Loucy (cell line): ENCODE results near the gene ST3GAL2.

Experiments
- H2AFZ ChIP-seq: fragments of 200-600 bp; sonication (generic); 2 replicates; pipeline ENCODE4 v1.6.0; 2016; ENCODE audit warnings: antibody characterized with exemption, mild to moderate bottlenecking, low read length, moderate library complexity
- H3F3A ChIP-seq: fragments of 200-600 bp; 2 replicates; pipeline ENCODE4 v1.6.0; 2016; ENCODE audit warnings: antibody characterized with exemption, low read depth, mild to moderate bottlenecking
- H3K27me3 ChIP-seq: fragments of 200-600 bp; sonication (generic); 2 replicates; pipeline ENCODE4 v1.6.1; 2014; ENCODE audit warnings: low read length, mild to moderate bottlenecking; ENCODE audit not compliant: insufficient read depth, poor library complexity, severe bottlenecking
- H3K36me3 ChIP-seq: fragments of 200-600 bp; sonication (generic); 2 replicates; pipeline ENCODE4 v1.6.1; 2016; ENCODE audit warnings: low read length; ENCODE audit not compliant: insufficient read depth
- H3K4me1 ChIP-seq: fragments of 200-600 bp; sonication (generic); 2 replicates; pipeline ENCODE4 v1.5.1; 2014; ENCODE audit warnings: low read length, mild to moderate bottlenecking; ENCODE audit not compliant: insufficient read depth, poor library complexity, severe bottlenecking
- H3K4me2 ChIP-seq: fragments of 200-600 bp; sonication (generic); 2 replicates; pipeline ENCODE4 v1.6.0; 2014; ENCODE audit warnings: antibody characterized with exemption, low read length, low read depth, mild to moderate bottlenecking; ENCODE audit not compliant: poor library complexity, severe bottlenecking
- H3K4me3 ChIP-seq: fragments of 200-600 bp; sonication (generic); 2 replicates; pipeline ENCODE4 v1.5.1; 2014; ENCODE audit warnings: low read length, mild to moderate bottlenecking, mixed read lengths; ENCODE audit not compliant: poor library complexity, severe bottlenecking
- H3K79me2 ChIP-seq: fragments of 200-600 bp; sonication (generic); 2 replicates; pipeline ENCODE4 v1.6.1; 2014; ENCODE audit warnings: low read length; ENCODE audit not compliant: insufficient read depth
- H3K9ac ChIP-seq: fragments of 200-600 bp; sonication (generic); 2 replicates; pipeline ENCODE4 v1.6.0; 2014; ENCODE audit warnings: mild to moderate bottlenecking, low read depth, low read length, moderate library complexity; ENCODE audit not compliant: poor library complexity, severe bottlenecking
- H3K9me2 ChIP-seq: fragments of 200-600 bp; sonication (generic); replicated peaks from 2 replicates; pipeline ENCODE4 v1.6.1; 2016; ENCODE audit warnings: low read depth, low read length, mixed read lengths
- H3K9me3 ChIP-seq: fragments of 200-600 bp; sonication (generic); 2 replicates; pipeline ENCODE4 v1.6.1; 2014; ENCODE audit warnings: mild to moderate bottlenecking, antibody characterized with exemption, low read length, low read depth; ENCODE audit not compliant: insufficient read depth
- H4K20me1 ChIP-seq: fragments of 200-600 bp; sonication (generic); 2 replicates; pipeline ENCODE4 v1.6.0; 2014; ENCODE audit warnings: antibody characterized with exemption, low read length, mild to moderate bottlenecking; ENCODE audit not compliant: insufficient read depth, poor library complexity, severe bottlenecking
- EZH2phosphoT487 ChIP-seq: fragments of 200-600 bp; IDR thresholded peaks from 2 replicates; pipeline ENCODE4 v1.6.1; 2018; ENCODE audit warnings: antibody characterized with exemption, mild to moderate bottlenecking, moderate library complexity, borderline replicate concordance
- TF ChIP-seq, protein P1 (sequence below): fragments of 200-600 bp; sonication (generic); conservative IDR thresholded peaks from 2 replicates; pipeline ENCODE4 v1.5.1; 2014; ENCODE audit warnings: mild to moderate bottlenecking, antibody characterized with exemption, low read length

ST3GAL2 gene

DNA sequence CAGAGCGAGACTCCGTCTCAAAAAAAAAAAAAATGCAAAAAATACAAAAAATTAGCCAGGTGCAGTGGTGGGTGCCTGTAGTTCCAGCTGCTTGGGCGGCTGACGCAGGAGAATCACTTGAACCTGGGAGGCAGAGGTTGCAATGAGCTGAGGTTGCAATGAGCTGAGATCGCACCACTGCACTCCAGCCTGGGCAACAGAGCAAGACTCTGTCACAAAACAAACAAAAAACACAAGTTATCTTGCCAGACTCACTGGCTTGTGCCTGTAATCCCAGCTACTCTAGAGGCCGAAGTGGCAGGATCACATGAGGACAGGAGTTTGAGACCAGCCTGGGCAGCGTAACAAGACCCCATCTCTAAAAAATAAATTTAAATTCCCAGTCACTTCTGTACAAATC, 3.4 kb upstream of the ST3GAL2 start:
- Histone ChIP-seq H4K20me1 (peaks cover 11% of the 10 kb centered on the region), H3K9me3 (no peaks in the 10 kb centered on the region), H3K4me3 (no peak overlapping the region), H3K36me3 (no peaks in the 10 kb centered on the region), H2AFZ (no peak overlapping the region), H3K9me2 (no peaks in the 10 kb centered on the region), H3K4me1 (peaks cover 13% of the 10 kb centered on the region), H3K79me2 (peaks cover 14% of the 10 kb centered on the region), H3F3A (no peaks in the 10 kb centered on the region), H3K9ac (no peak overlapping the region), H3K4me2 (no peak overlapping the region), H3K27me3 (no peaks in the 10 kb centered on the region)
- no peak for TF ChIP-seq EZH2phosphoT487
- TF ChIP-seq, protein P1, sequence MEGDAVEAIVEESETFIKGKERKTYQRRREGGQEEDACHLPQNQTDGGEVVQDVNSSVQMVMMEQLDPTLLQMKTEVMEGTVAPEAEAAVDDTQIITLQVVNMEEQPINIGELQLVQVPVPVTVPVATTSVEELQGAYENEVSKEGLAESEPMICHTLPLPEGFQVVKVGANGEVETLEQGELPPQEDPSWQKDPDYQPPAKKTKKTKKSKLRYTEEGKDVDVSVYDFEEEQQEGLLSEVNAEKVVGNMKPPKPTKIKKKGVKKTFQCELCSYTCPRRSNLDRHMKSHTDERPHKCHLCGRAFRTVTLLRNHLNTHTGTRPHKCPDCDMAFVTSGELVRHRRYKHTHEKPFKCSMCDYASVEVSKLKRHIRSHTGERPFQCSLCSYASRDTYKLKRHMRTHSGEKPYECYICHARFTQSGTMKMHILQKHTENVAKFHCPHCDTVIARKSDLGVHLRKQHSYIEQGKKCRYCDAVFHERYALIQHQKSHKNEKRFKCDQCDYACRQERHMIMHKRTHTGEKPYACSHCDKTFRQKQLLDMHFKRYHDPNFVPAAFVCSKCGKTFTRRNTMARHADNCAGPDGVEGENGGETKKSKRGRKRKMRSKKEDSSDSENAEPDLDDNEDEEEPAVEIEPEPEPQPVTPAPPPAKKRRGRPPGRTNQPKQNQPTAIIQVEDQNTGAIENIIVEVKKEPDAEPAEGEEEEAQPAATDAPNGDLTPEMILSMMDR, result no peak

DNA sequence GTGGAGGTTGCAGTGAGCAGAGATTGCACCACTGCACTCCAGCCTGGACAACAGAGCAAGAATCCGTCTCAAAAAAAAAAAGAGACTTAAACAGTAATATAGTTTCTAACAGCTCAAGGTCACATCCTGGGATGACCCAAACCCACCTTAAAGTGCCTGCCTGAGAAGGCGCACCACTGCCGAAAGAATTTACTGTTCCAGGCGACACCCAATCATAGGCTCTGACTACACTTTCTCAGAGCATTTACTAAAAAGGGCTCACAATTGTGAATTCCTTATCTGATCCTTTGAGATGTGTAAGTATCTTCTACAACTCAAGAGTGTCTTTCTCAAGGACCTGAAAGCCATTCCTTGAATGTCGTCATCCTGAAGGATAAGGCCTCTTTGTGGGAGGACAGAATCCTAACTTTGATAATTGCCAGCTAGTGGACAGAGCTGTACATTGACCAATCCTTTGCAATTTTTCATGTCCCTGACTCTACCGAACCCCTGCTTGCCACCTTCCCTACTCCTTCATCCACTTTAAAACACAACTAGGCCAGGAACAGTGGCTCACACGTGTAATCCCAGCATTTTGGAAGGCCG, 2.6 kb upstream of the ST3GAL2 start:
- no peak overlapping the region for H3K9ac ChIP-seq
- peaks cover 2% of the 10 kb centered on the region; the same call in 1 of the 2 replicates for H3F3A ChIP-seq
- TF ChIP-seq, protein P1, result no peak
- TF ChIP-seq EZH2phosphoT487, result no peak
- no peaks in the 10 kb centered on the region for H3K9me2 ChIP-seq
- peaks cover 15% of the 10 kb centered on the region for H4K20me1 ChIP-seq
- H3K27me3 ChIP-seq, result no peaks in the 10 kb centered on the region
- H3K36me3 ChIP-seq, result no peaks in the 10 kb centered on the region
- H2AFZ ChIP-seq, result no peak overlapping the region
- no peaks in the 10 kb centered on the region for H3K9me3 ChIP-seq
- no peak overlapping the region for H3K4me3 ChIP-seq
- peaks cover 22% of the 10 kb centered on the region for H3K79me2 ChIP-seq
- H3K4me2 ChIP-seq, result no peak overlapping the region
- peaks cover 22% of the 10 kb centered on the region for H3K4me1 ChIP-seq

DNA sequence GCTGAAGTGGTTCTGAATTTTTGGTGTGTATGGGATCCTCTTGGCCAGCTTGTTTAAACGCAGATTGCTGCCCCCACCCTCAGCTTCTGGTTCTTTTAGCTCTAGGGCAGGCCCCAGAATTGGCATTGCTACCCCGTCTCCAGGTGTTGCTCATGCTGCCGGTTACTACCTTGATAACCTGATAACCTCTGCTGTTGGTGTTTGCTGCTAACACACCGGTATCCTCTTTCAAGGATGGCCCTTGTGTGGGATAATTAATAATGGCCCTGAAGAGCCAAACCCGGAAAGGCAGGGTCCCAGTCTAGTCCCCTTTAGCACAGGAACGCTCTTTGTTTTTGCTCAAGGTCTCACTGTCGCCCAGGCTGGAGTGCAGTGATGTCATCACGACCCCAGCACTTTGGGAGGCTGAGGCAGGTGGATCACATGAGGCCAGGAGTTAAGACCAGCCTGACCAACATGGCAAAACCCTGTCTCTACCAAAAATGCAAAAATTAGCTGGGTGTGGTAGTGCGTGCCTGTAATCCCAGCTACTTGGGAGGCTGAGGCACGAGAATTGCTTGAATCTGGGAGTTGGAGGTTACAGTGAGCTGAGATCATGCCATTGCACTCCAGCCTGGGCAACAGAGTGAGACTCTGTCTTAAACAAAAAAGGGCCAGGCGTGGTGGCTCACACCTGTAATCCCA, 1.3 kb upstream of the ST3GAL2 start:
- TF ChIP-seq EZH2phosphoT487, result no peak
- TF ChIP-seq, protein P1, result no peak
- peaks cover 25% of the 10 kb centered on the region for H3K4me1 ChIP-seq
- no peaks in the 10 kb centered on the region for H3K9me3 ChIP-seq
- no peaks in the 10 kb centered on the region for H3K27me3 ChIP-seq
- H3K4me2 ChIP-seq, result peak overlapping the region; percentile 73
- peak overlapping the region; percentile 76 for H3K9ac ChIP-seq
- H3K4me3 ChIP-seq, result peak overlapping the region; percentile 92
- H3K36me3 ChIP-seq, result no peaks in the 10 kb centered on the region
- H3K79me2 ChIP-seq, result peaks cover 31% of the 10 kb centered on the region
- peaks cover 15% of the 10 kb centered on the region for H4K20me1 ChIP-seq
- peak overlapping the region; percentile 98; the same call in 1 of the 2 replicates for H2AFZ ChIP-seq
- H3F3A ChIP-seq, result peaks cover 2% of the 10 kb centered on the region; the same call in 1 of the 2 replicates
- no peaks in the 10 kb centered on the region for H3K9me2 ChIP-seq
